GM10266 (cell line): ENCODE data around the gene RNF152.

Experiments used
- DNase-seq: peaks from one replicate; pipeline ENCODE4 v3.0.0; 2012; ENCODE audit errors: extremely low spot score
- TF ChIP-seq, protein P1 (sequence below): IDR thresholded peaks from 2 replicates; pipeline ENCODE4 v1.5.1; 2012; ENCODE audit warnings: mild to moderate bottlenecking, low read depth; ENCODE audit not compliant: control insufficient read depth, insufficient read depth; ENCODE audit errors: missing control alignments

The RNF152 gene

DNA sequence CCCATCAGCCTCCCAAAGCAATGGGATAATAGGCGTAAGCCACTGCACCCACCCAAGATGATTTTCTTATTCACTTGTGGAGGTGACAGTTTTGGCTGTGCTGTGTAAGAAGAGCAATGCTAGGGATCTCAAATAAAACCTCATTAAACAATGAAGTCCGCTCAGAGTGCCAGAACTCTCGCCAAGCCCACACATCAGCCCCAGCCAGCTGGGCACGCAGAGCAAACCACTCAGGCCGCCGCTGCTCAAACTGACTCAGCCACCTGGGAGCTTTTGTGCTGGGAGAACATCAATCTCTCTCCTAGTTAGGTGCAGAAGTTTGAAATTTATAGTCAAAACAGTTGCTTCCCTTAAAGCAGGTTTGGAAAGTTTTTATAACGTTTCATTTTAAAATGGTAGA, 47.6 kb downstream of the RNF152 start:
- DNase-seq, result no peak
- TF ChIP-seq, protein P1, sequence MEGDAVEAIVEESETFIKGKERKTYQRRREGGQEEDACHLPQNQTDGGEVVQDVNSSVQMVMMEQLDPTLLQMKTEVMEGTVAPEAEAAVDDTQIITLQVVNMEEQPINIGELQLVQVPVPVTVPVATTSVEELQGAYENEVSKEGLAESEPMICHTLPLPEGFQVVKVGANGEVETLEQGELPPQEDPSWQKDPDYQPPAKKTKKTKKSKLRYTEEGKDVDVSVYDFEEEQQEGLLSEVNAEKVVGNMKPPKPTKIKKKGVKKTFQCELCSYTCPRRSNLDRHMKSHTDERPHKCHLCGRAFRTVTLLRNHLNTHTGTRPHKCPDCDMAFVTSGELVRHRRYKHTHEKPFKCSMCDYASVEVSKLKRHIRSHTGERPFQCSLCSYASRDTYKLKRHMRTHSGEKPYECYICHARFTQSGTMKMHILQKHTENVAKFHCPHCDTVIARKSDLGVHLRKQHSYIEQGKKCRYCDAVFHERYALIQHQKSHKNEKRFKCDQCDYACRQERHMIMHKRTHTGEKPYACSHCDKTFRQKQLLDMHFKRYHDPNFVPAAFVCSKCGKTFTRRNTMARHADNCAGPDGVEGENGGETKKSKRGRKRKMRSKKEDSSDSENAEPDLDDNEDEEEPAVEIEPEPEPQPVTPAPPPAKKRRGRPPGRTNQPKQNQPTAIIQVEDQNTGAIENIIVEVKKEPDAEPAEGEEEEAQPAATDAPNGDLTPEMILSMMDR, result no peak

DNA sequence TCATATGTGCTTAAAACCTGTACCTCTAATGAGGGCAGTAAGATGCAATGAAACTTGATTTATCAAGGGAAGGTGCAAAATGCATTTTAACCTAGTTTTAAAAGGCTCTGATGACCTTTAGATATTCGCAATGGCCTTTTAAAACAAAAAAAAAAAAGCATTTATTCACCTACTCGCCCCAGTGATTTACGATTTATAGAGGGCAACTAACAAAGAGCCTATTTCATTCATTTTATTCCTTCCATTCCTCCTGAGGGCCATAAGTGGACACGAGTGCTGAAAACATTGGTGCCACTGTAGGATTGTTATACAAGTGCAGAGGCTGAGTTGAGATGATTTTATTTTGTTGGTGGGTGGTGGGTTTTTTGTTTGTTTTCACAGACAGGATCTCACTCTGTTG, 48.1 kb downstream of the RNF152 start:
- DNase-seq, result no peak
- TF ChIP-seq, protein P1, result no peak

DNA sequence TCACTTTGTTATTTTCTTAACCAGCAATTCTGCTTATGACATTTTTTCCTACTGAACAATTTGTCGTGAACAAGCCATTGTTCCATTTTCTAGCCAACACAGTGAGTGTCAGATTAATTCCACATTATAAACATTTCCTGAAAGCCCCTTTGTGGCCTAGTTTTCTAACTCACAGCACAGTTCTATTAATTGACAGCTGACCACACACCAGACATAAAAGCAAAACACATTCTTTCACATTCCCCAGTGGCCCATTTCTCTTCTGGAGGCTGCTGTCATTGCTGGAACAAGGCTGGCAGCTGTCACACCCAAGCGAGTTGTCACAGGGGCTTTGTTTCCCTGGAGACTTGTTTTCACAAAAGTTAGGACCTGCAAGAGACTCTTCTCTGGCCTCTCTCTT, 50.7 kb downstream of the RNF152 start:
- DNase-seq, result no peak
- TF ChIP-seq, protein P1, result no peak

DNA sequence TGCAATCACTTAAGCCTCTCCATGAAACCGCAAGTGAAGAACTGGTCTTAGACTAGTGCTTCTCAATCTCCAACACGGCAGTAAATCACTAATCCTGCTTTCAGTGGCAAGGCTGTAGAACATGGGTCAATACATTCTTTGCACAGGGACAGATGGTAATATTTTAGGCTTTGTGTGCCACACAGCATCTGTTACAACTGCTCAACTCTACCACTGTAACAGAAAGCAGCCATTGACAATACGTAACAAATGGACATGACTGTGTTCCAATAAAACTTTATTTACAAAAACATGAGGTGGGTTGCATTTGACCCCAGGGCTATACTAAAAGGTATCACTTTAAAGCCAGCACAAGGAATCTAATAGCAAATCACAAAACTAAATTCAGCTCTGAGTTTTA, 51.1 kb downstream of the RNF152 start:
- no peak for DNase-seq
- TF ChIP-seq, protein P1, result no peak

DNA sequence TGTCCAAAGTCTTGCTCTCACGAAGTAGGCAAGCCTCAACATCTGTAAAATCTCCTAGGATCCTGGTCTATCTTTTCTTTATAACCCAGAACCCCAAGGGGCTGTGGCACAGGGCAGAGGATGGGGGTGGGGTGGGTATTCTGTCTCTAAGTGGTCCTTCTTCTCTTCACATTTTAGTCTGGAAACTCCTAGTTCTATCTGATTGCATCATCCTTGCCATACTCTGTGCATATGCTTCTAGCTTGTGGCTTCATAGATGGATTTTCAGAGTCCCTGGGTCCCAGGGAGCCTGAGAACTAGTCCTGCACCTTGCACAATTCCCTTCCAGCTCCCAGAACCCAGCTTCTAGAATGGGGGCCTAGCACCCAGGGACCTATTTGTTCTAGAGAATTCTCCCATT, 52.5 kb downstream of the RNF152 start:
- DNase-seq, result no peak
- TF ChIP-seq, protein P1, result no peak

DNA sequence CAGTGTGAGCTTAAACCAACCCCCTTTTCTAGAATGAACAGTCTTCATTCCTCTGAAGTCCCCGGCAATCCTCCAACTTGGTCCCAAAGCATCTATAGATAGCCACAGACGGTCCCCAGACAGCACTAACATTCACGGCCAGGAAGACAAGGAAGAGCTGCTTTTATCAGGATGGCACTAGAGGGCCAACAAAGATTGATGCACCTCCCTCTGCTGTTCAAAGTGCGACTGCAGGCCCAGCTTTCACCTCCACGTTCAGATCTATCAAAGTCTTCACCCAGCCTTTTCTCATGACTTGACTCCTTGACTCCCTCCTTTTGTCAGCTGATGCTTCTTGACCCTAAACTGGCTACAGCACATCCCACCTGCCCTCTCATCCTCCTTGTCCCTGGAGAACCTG, 54.3 kb downstream of the RNF152 start:
- DNase-seq, result no peak
- TF ChIP-seq, protein P1, result no peak

DNA sequence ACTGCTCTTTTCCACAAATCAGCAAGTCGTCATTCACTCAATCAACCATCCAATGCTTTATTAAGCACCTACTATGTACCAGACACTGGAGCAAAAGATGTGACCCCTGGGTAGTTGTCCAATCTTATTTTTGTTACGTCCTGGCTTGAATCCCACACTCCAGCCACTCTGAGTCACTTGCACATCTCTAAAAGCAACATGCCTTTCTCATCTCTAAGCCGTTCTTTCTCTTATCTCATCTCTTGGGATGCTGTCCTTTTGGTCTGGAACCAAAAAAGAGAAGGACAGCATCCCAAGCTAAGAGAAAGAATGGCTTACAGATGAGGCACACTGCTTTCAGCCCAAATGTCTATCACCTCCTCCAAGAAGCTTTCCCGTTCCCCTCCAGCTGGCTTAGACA, 58.8 kb downstream of the RNF152 start:
- DNase-seq, result no peak
- TF ChIP-seq, protein P1, result no peak
